AG04450 (cell line): Measurements from ENCODE around the gene CRYGC. TPM values are rescaled to one million over a fixed set of nuclear protein-coding genes. Genes with fewer than 3 reads are reported as not detected.
"Not testable (repeated sequence)": the region's sequence is repeated elsewhere in the genome, so short reads cannot be mapped to it uniquely, and the experiment has no call there.

Experiments
- CTCF ChIA-PET: fragments of 300-600, 350-600 bp; formaldehyde crosslinking; extraction: SDS; loops from one replicate; lab custom pipeline; 2022; ENCODE audit warnings: antibody characterized with exemption, inconsistent platforms; lab: Charles Lee
- POLR2A ChIA-PET: fragments of 350-600 bp; formaldehyde crosslinking; extraction: SDS; loops from one replicate; lab custom pipeline; 2021; ENCODE audit warnings: antibody characterized with exemption, inconsistent platforms; lab: Yijun Ruan, JAX
- DNase-seq: peaks from one replicate; pipeline ENCODE4 v3.0.0-alpha.2; 2011; ENCODE audit warnings: low read depth, low spot score
- H3K27ac ChIP-seq: one replicate; pipeline ENCODE4 v1.5.1; 2012; ENCODE audit warnings: low read depth, low read length, control low read depth
- H3K27me3 ChIP-seq: one replicate; pipeline ENCODE4 v1.6.0; 2012; ENCODE audit warnings: low read length; ENCODE audit not compliant: control insufficient read depth, insufficient read depth
- H3K4me3 ChIP-seq: 2 replicates; pipeline ENCODE4 v1.5.1; 2011; ENCODE audit warnings: mild to moderate bottlenecking, low read depth, low read length, control low read depth
- H3K9me3 ChIP-seq: 2 replicates; pipeline ENCODE4 v1.5.1; 2012; ENCODE audit warnings: low read length; ENCODE audit not compliant: control insufficient read depth, insufficient read depth
- CTCF ChIP-seq: IDR thresholded peaks from 2 replicates; pipeline ENCODE4 v1.5.1; 2011; ENCODE audit warnings: low read depth, low read length, control low read depth, inconsistent platforms
- polyA plus RNA-seq: library from polyadenylated mRNA; depleted of rRNA; stranded (reverse); fragments of >200 nt; gene quantifications from 2 replicates; pipeline ENCODE4 v1.2.3, GENCODE V29; 2011

The CRYGC gene
- polyA plus RNA-seq, 1 experiment: not detected

DNA sequence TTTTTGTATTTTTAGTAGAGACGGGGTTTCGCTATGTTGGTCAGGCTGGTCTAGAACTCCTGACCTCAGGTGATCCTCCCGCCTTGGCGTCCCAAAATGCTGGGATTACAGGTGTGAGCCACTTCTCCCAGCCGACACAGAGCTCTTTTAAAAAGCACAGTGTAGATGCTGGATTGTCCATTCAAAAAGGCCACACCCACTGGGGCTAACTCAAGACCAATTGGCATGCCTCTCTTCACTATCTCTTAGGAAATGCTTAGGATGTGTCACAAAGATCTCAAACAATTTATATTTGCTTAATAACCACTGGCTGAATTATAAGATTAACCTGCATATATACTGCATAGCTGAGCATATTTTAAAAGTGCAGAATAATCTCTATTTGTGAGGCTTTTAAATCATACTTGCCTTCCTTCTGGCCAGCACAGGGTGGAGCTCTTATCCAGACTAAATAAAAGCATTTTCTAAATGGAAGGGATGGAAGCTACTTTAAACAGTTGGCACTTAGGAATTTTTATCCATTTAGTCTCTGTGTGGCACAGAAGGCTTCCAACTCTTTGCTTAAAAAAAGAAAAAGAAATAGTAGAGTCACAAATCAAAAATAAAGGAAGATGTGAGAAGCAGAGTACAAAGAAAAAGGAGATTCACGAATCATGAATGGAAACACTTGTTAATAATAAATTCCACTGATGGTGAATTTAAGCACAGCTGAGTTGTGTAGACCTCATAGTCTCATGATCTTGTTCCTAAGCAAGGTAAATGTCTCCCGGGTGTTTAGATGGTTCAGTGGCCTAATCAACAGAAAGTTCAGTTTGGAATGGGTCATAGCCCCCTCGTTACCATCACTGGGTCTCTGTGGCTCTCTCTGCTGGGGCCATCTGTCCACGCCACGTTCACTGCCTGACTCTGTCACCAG, 27.7 kb downstream of the CRYGC start:
- CTCF ChIA-PET: interaction anchor here (1.0 to 1.1 kb wide), 2 partner anchors 62 to 355 kb away, joined by 3 read pairs; no protein-coding TSS in a partner anchor

GRCh38 chr2:208099682-208100470, 29.8 kb downstream of the CRYGC start:
- POLR2A ChIA-PET: no interaction called here
- Histone ChIP-seq H3K4me3 (no peak overlapping the region), H3K9me3 (no peaks in the 10 kb centered on the region), H3K27me3 (no peaks in the 10 kb centered on the region), H3K27ac (no peak overlapping the region)
- CTCF ChIA-PET: interaction anchor here (0.6 kb wide), 1 partner anchor 75 kb away, joined by 4 read pairs; no protein-coding TSS in a partner anchor
- DNase-seq: no peak
- TF ChIP-seq CTCF: no peak

More for the DNA sequence above, 27.7 kb downstream of the CRYGC start:
- no peak overlapping the region for H3K27ac ChIP-seq
- DNase-seq: no peak
- no peaks in the 10 kb centered on the region for H3K9me3 ChIP-seq
- peak; percentile 6; the same call in 1 of the 2 replicates for TF ChIP-seq CTCF
- H3K27me3 ChIP-seq: no peaks in the 10 kb centered on the region
- no peak overlapping the region for H3K4me3 ChIP-seq
- POLR2A ChIA-PET: no interaction called here

DNA sequence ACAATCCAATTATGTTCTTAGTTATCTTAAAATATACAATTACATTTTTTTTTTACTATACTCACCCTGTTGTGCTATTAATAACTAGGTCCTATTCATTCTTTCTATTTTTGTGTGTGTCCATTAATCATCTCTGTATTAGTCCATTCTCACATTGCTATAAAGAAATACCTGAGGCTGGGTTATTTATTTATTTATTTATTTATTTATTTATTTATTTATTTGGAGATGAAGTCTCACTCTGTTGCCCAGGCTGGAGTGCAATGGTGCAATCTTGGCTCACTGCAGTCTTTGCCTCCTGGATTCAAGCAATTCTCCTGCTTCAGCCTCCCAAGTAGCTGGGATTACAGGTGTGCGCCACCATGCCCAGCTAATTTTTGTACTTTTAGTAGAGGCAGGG, 30.9 kb downstream of the CRYGC start:
- POLR2A ChIA-PET, CTCF ChIA-PET, H3K27ac ChIP-seq, H3K9me3 ChIP-seq, H3K27me3 ChIP-seq, H3K4me3 ChIP-seq, DNase-seq: not testable (repeated sequence)

GRCh38 chr2:208098267-208098666, 31.4 kb downstream of the CRYGC start:
- ChIA-PET CTCF (no interaction called here), POLR2A (no interaction called here)
- TF ChIP-seq CTCF: no peak
- H3K27me3 ChIP-seq: no peaks in the 10 kb centered on the region
- no peaks in the 10 kb centered on the region for H3K9me3 ChIP-seq
- H3K27ac ChIP-seq: no peak overlapping the region
- no peak for DNase-seq
- H3K4me3 ChIP-seq: no peak overlapping the region

- Histone ChIP-seq H3K27me3 (peaks cover 2% of the 10 kb centered on the region), H3K9me3 (no peaks in the 10 kb centered on the region), H3K27ac (no peak overlapping the region), H3K4me3 (no peak overlapping the region)
- ChIA-PET POLR2A (no interaction called here), CTCF (no interaction called here)
- DNase-seq: no peak
- no peak for TF ChIP-seq CTCF
Observed at GRCh38 chr2:208097801-208098200, 31.8 kb downstream of the CRYGC start.
